ENCODE results near the gene FARSB.
A peak's percentile ranks its signal among the peaks of the same experiment; 100 is the strongest.

The FARSB gene

GRCh38 chr2:222615320-222615719 is 40.6 kb downstream of the FARSB start:
- Histone ChIP-seq H3K27me3 (ENCODE audit: control insufficient read depth in 1 of 2, insufficient read depth in 1 of 2, low read length in 2 of 2) (no peaks in the 10 kb centered on the region), H3K18ac (ENCODE audit: low read depth in 1 of 2, low read length in 2 of 2) (no peak overlapping the region), H2BK15ac (ENCODE audit: low read depth, poor library complexity, severe bottlenecking) (no peak overlapping the region), H4K91ac (ENCODE audit: low read length) (no peak overlapping the region), H2AFZ (ENCODE audit: low read depth, low read length) (no peak overlapping the region), H2BK120ac (ENCODE audit: low read depth, low read length) (no peak overlapping the region), H3K79me1 (replicated peaks; ENCODE audit: low read length, poor library complexity, severe bottlenecking) (peaks cover 13% of the 10 kb centered on the region), H3K4me2 (ENCODE audit: low read length, poor library complexity, severe bottlenecking) (no peak overlapping the region), H3K4me1 (ENCODE audit: control insufficient read depth, insufficient read depth, low read depth, low read length) (no peaks in the 10 kb centered on the region), H3K14ac (ENCODE audit: low read length in 2 of 2) (no peak overlapping the region), H3K36me3 (ENCODE audit: control insufficient read depth in 1 of 2, insufficient read depth in 2 of 2, low read depth in 1 of 2, low read length in 2 of 2) (peaks cover 12 to 78% of the 10 kb centered on the region in 2 experiments), H3K4ac (ENCODE audit: low read depth in 1 of 2, low read length in 2 of 2) (no peak overlapping the region), H3K27ac (ENCODE audit: low read length, poor library complexity, severe bottlenecking) (no peak overlapping the region), H3K4me3 (ENCODE audit: insufficient read depth in 1 of 2, low read depth in 1 of 2, low read length in 2 of 2) (no peak overlapping the region), H3K9me3 (ENCODE audit: control insufficient read depth, low read length) (no peaks in the 10 kb centered on the region), H3K23ac (ENCODE audit: low read length in 2 of 2) (no peak overlapping the region), H4K8ac (ENCODE audit: low read length) (no peak overlapping the region), H3K9ac (ENCODE audit: low read length) (no peak overlapping the region), H2AK5ac (ENCODE audit: low read length, severe bottlenecking) (no peak overlapping the region), H2BK12ac (ENCODE audit: low read length in 2 of 2) (no peak overlapping the region), H2BK5ac (ENCODE audit: low read depth, low read length, poor library complexity, severe bottlenecking) (no peak overlapping the region)
- 93% methylated on average over 2 of the region's 2 CpGs for WGBS
- DNase-seq, result no peak

GRCh38 chr2:222613715-222614331 is 42.1 kb downstream of the FARSB start:
- Histone ChIP-seq H3K4ac (ENCODE audit: low read depth in 1 of 2, low read length in 2 of 2) (no peak overlapping the region), H4K91ac (ENCODE audit: low read length) (no peak overlapping the region)

GRCh38 chr2:222611684-222612083 is 44.2 kb downstream of the FARSB start:
- Histone ChIP-seq H3K79me1 (replicated peaks; ENCODE audit: low read length, poor library complexity, severe bottlenecking) (peaks cover 15% of the 10 kb centered on the region), H3K18ac (ENCODE audit: low read depth in 1 of 2, low read length in 2 of 2) (no peak overlapping the region), H4K8ac (ENCODE audit: low read length) (no peak overlapping the region), H2BK15ac (ENCODE audit: low read depth, poor library complexity, severe bottlenecking) (no peak overlapping the region), H3K14ac (ENCODE audit: low read length in 2 of 2) (no peak overlapping the region), H2BK5ac (ENCODE audit: low read depth, low read length, poor library complexity, severe bottlenecking) (no peak overlapping the region), H3K4me3 (ENCODE audit: insufficient read depth in 1 of 2, low read depth in 1 of 2, low read length in 2 of 2) (no peak overlapping the region), H3K27ac (ENCODE audit: low read length, poor library complexity, severe bottlenecking) (no peak overlapping the region), H4K91ac (ENCODE audit: low read length) (no peak overlapping the region), H3K9ac (ENCODE audit: low read length) (no peak overlapping the region), H3K4me2 (ENCODE audit: low read length, poor library complexity, severe bottlenecking) (no peak overlapping the region), H2BK120ac (ENCODE audit: low read depth, low read length) (no peak overlapping the region), H2AFZ (ENCODE audit: low read depth, low read length) (no peak overlapping the region), H3K4ac (ENCODE audit: low read depth in 1 of 2, low read length in 2 of 2) (no peak overlapping the region), H3K27me3 (ENCODE audit: control insufficient read depth in 1 of 2, insufficient read depth in 1 of 2, low read length in 2 of 2) (no peaks in the 10 kb centered on the region), H3K9me3 (ENCODE audit: control insufficient read depth, low read length) (no peaks in the 10 kb centered on the region), H3K36me3 (ENCODE audit: control insufficient read depth in 1 of 2, insufficient read depth in 2 of 2, low read depth in 1 of 2, low read length in 2 of 2) (peaks cover 9 to 56% of the 10 kb centered on the region in 2 experiments), H3K4me1 (ENCODE audit: control insufficient read depth, insufficient read depth, low read depth, low read length) (no peaks in the 10 kb centered on the region), H3K23ac (ENCODE audit: low read length in 2 of 2) (no peak overlapping the region), H2BK12ac (ENCODE audit: low read length in 2 of 2) (no peak overlapping the region), H2AK5ac (ENCODE audit: low read length, severe bottlenecking) (no peak overlapping the region)
- no peak for DNase-seq
- WGBS, result 95% methylated on average over 2 of the region's 4 CpGs

More at GRCh38 chr2:222613715-222614331, 42.1 kb downstream of the FARSB start:
- Histone ChIP-seq H3K27me3 (ENCODE audit: control insufficient read depth in 1 of 2, insufficient read depth in 1 of 2, low read length in 2 of 2) (no peaks in the 10 kb centered on the region), H2BK15ac (ENCODE audit: low read depth, poor library complexity, severe bottlenecking) (no peak overlapping the region), H3K14ac (ENCODE audit: low read length in 2 of 2) (no peak overlapping the region), H3K27ac (ENCODE audit: low read length, poor library complexity, severe bottlenecking) (no peak overlapping the region), H3K4me1 (ENCODE audit: control insufficient read depth, insufficient read depth, low read depth, low read length) (no peaks in the 10 kb centered on the region), H3K79me1 (replicated peaks; ENCODE audit: low read length, poor library complexity, severe bottlenecking) (peaks cover 17% of the 10 kb centered on the region), H2BK5ac (ENCODE audit: low read depth, low read length, poor library complexity, severe bottlenecking) (no peak overlapping the region), H3K18ac (ENCODE audit: low read depth in 1 of 2, low read length in 2 of 2) (no peak overlapping the region), H4K8ac (ENCODE audit: low read length) (no peak overlapping the region), H3K4me3 (ENCODE audit: insufficient read depth in 1 of 2, low read depth in 1 of 2, low read length in 2 of 2) (no peak overlapping the region), H3K9ac (ENCODE audit: low read length) (no peak overlapping the region), H2BK120ac (ENCODE audit: low read depth, low read length) (no peak overlapping the region), H2AFZ (ENCODE audit: low read depth, low read length) (no peak overlapping the region), H3K9me3 (ENCODE audit: control insufficient read depth, low read length) (no peaks in the 10 kb centered on the region), H3K4me2 (ENCODE audit: low read length, poor library complexity, severe bottlenecking) (no peak overlapping the region), H3K36me3 (ENCODE audit: control insufficient read depth in 1 of 2, insufficient read depth in 2 of 2, low read depth in 1 of 2, low read length in 2 of 2) (peaks cover 12 to 66% of the 10 kb centered on the region in 2 experiments), H3K23ac (ENCODE audit: low read length in 2 of 2) (no peak overlapping the region), H2AK5ac (ENCODE audit: low read length, severe bottlenecking) (no peak overlapping the region), H2BK12ac (ENCODE audit: low read length in 2 of 2) (no peak overlapping the region)
- peak; percentile 68 for DNase-seq
- 34% methylated on average over 2 of the region's 3 CpGs for WGBS

- no peak overlapping the region for H2BK5ac ChIP-seq (ENCODE audit: low read depth, low read length, poor library complexity, severe bottlenecking)
- no peak overlapping the region for H3K23ac ChIP-seq (ENCODE audit: low read length in 2 of 2)
- H3K14ac ChIP-seq (ENCODE audit: low read length in 2 of 2), result no peak overlapping the region
- H2AFZ ChIP-seq (ENCODE audit: low read depth, low read length), result no peak overlapping the region
- H3K27ac ChIP-seq (ENCODE audit: low read length, poor library complexity, severe bottlenecking), result no peak overlapping the region
- no peak overlapping the region for H3K18ac ChIP-seq (ENCODE audit: low read depth in 1 of 2, low read length in 2 of 2)
- peaks cover 15% of the 10 kb centered on the region for H3K79me1 ChIP-seq (replicated peaks; ENCODE audit: low read length, poor library complexity, severe bottlenecking)
- H4K91ac ChIP-seq (ENCODE audit: low read length), result no peak overlapping the region
- no peak overlapping the region for H3K4me3 ChIP-seq (ENCODE audit: insufficient read depth in 1 of 2, low read depth in 1 of 2, low read length in 2 of 2)
- H3K36me3 ChIP-seq (ENCODE audit: control insufficient read depth in 1 of 2, insufficient read depth in 2 of 2, low read depth in 1 of 2, low read length in 2 of 2), result peaks cover 9 to 51% of the 10 kb centered on the region in 2 experiments
- H3K9me3 ChIP-seq (ENCODE audit: control insufficient read depth, low read length), result no peaks in the 10 kb centered on the region
- no peak overlapping the region for H2BK12ac ChIP-seq (ENCODE audit: low read length in 2 of 2)
- H3K4ac ChIP-seq (ENCODE audit: low read depth in 1 of 2, low read length in 2 of 2), result no peak overlapping the region
- peak; percentile 15 for DNase-seq
- 72% methylated on average over 1 of the region's 1 CpG for WGBS
- H3K27me3 ChIP-seq (ENCODE audit: control insufficient read depth in 1 of 2, insufficient read depth in 1 of 2, low read length in 2 of 2), result no peaks in the 10 kb centered on the region
- no peak overlapping the region for H2AK5ac ChIP-seq (ENCODE audit: low read length, severe bottlenecking)
- no peaks in the 10 kb centered on the region for H3K4me1 ChIP-seq (ENCODE audit: control insufficient read depth, insufficient read depth, low read depth, low read length)
- H4K8ac ChIP-seq (ENCODE audit: low read length), result no peak overlapping the region
- no peak overlapping the region for H2BK15ac ChIP-seq (ENCODE audit: low read depth, poor library complexity, severe bottlenecking)
- H3K4me2 ChIP-seq (ENCODE audit: low read length, poor library complexity, severe bottlenecking), result no peak overlapping the region
- no peak overlapping the region for H2BK120ac ChIP-seq (ENCODE audit: low read depth, low read length)
- H3K9ac ChIP-seq (ENCODE audit: low read length), result no peak overlapping the region
Measured at GRCh38 chr2:222610746-222611145, 45.1 kb downstream of the FARSB start.
